ENCODE results near the gene MCCD1. TPM values are rescaled to one million over a fixed set of nuclear protein-coding genes. Genes with fewer than 3 reads are reported as not detected.

MCCD1 gene
- total RNA-seq, 1 donor from 2014 or later, result not detected

- peak; percentile 84 for DNase-seq (ENCODE audit: low spot score, unreplicated experiment)
- Mint-ChIP-seq H3K4me1 (ENCODE audit: low read depth) (peaks cover 35% of the 10 kb centered on the region), H3K4me3 (ENCODE audit: low read depth) (peak within 1 kb of the TSS; percentile 99), H3K36me3 (ENCODE audit: insufficient read depth) (peaks cover 30% of the 10 kb centered on the region), H3K9me3 (ENCODE audit: low read depth) (no peaks in the 10 kb centered on the region), H3K27ac (peak within 1 kb of the TSS; percentile 98), H3K27me3 (no peaks in the 10 kb centered on the region)
- no peak for TF ChIP-seq CTCF (IDR thresholded peaks at IDR 0.05; ENCODE audit: unreplicated experiment)
These were observed 13.1 kb downstream of the MCCD1 start, which contains the start of gene DDX39B for GRCh38 chr6:31541658-31542521. Gene DDX39B, minus strand, starts transcription at chr6:31542003. Its CDS starts 1,471 bp downstream, at chr6:31540532.

GRCh38 chr6:31543639-31544038 is 14.9 kb downstream of the MCCD1 start:
- no peaks in the 10 kb centered on the region for H3K27me3 Mint-ChIP-seq
- no peak for TF ChIP-seq CTCF (IDR thresholded peaks at IDR 0.05; ENCODE audit: unreplicated experiment)
- no peak for DNase-seq (ENCODE audit: low spot score, unreplicated experiment)
- no peaks in the 10 kb centered on the region for H3K9me3 Mint-ChIP-seq (ENCODE audit: low read depth)
- peak overlapping the region; percentile 99 for H3K4me3 Mint-ChIP-seq (ENCODE audit: low read depth)
- no peak overlapping the region for H3K27ac Mint-ChIP-seq
- H3K4me1 Mint-ChIP-seq (ENCODE audit: low read depth), result peaks cover 40% of the 10 kb centered on the region
- peaks cover 22% of the 10 kb centered on the region for H3K36me3 Mint-ChIP-seq (ENCODE audit: insufficient read depth)

GRCh38 chr6:31544676-31545075 is 15.9 kb downstream of the MCCD1 start:
- H3K36me3 Mint-ChIP-seq (ENCODE audit: insufficient read depth), result peaks cover 14% of the 10 kb centered on the region
- TF ChIP-seq CTCF (IDR thresholded peaks at IDR 0.05; ENCODE audit: unreplicated experiment), result no peak
- H3K4me1 Mint-ChIP-seq (ENCODE audit: low read depth), result peaks cover 31% of the 10 kb centered on the region
- H3K27ac Mint-ChIP-seq, result no peak overlapping the region
- no peak overlapping the region for H3K4me3 Mint-ChIP-seq (ENCODE audit: low read depth)
- no peaks in the 10 kb centered on the region for H3K27me3 Mint-ChIP-seq
- no peaks in the 10 kb centered on the region for H3K9me3 Mint-ChIP-seq (ENCODE audit: low read depth)
- DNase-seq (ENCODE audit: low spot score, unreplicated experiment), result no peak

GRCh38 chr6:31545291-31545690 is 16.5 kb downstream of the MCCD1 start:
- Mint-ChIP-seq H3K9me3 (ENCODE audit: low read depth) (no peaks in the 10 kb centered on the region), H3K27me3 (no peaks in the 10 kb centered on the region), H3K27ac (no peak overlapping the region), H3K36me3 (ENCODE audit: insufficient read depth) (peaks cover 9% of the 10 kb centered on the region), H3K4me1 (ENCODE audit: low read depth) (peaks cover 26% of the 10 kb centered on the region), H3K4me3 (ENCODE audit: low read depth) (no peak overlapping the region)
- TF ChIP-seq CTCF (IDR thresholded peaks at IDR 0.05; ENCODE audit: unreplicated experiment), result no peak
- DNase-seq (ENCODE audit: low spot score, unreplicated experiment), result no peak

GRCh38 chr6:31546339-31546957 is 17.7 kb downstream of the MCCD1 start, which contains the start of gene ATP6V1G2:
Gene ATP6V1G2, minus strand, starts transcription at chr6:31546608. Its CDS starts 49 bp downstream, at chr6:31546559.
- Mint-ChIP-seq H3K27ac (peak within 1 kb of the TSS; percentile 83), H3K36me3 (ENCODE audit: insufficient read depth) (peaks cover 1% of the 10 kb centered on the region), H3K4me1 (ENCODE audit: low read depth) (peaks cover 20% of the 10 kb centered on the region), H3K4me3 (ENCODE audit: low read depth) (peak within 1 kb of the TSS; percentile 88), H3K9me3 (ENCODE audit: low read depth) (no peaks in the 10 kb centered on the region), H3K27me3 (no peaks in the 10 kb centered on the region)
- peak; percentile 86 for TF ChIP-seq CTCF (IDR thresholded peaks at IDR 0.05; ENCODE audit: unreplicated experiment)
- DNase-seq (ENCODE audit: low spot score, unreplicated experiment), result peak; percentile 89

Data from progenitor cell of endocrine pancreas (in vitro differentiated cells).